Measurements from ENCODE around the gene NPLOC4.

- TF ChIP-seq POLR2A (IDR thresholded peaks at IDR 0.05; ENCODE audit: low read depth, low read length) = no peak
- TF ChIP-seq POLR2AphosphoS5 (IDR thresholded peaks at IDR 0.05; ENCODE audit: low read depth, low read length) = no peak
- TF ChIP-seq POU2F2 (IDR thresholded peaks at IDR 0.05; ENCODE audit: low read depth, low read length) = no peak
- no peak for TF ChIP-seq TAF1 (IDR thresholded peaks at IDR 0.05; ENCODE audit: low read depth, low read length)
Observed at GRCh38 chr17:81681672-81682071, 44.8 kb upstream of the NPLOC4 start.

All from GM12891 (cell line).